ENCODE data around the gene ZNF532.
"Not testable (repeated sequence)": the region's sequence is repeated elsewhere in the genome, so short reads cannot be mapped to it uniquely, and the experiment has no call there.

ZNF532 gene

DNA sequence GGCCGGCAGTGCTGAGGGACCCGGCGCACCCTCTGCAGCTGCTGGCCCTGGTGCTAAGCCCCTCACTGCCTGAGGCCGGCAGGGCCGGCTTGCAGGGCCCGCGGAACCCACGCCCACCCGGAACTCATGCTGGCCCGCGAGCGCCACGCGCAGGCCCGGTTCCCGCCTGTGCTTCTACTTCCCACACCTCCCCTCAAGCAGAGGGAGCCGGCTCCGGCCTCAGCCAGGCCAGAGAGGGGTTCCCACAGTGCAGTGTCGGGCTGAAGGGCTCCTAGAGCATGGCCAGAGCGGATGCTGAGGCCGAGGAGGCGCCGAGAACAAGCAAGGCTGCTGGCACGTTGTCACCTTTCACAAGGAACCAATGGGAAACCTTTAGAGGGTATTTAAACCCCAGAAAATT lies 36.8 kb upstream of the ZNF532 start:
- TF ChIP-seq ZNF274 (IDR thresholded peaks at IDR 0.05; ENCODE audit: low read depth, low read length) = no peak
- TF ChIP-seq YY1 (IDR thresholded peaks at IDR 0.05; ENCODE audit: insufficient read depth, insufficient read length) = no peak
- no peak for TF ChIP-seq SUZ12 (IDR thresholded peaks at IDR 0.05; ENCODE audit: extremely low read depth, insufficient read depth, insufficient read length)
- H3K4me1 ChIP-seq (ENCODE audit: insufficient read depth, insufficient read length) = no peaks in the 10 kb centered on the region
- H3K9me3 ChIP-seq (ENCODE audit: insufficient read depth, low read length) = peaks cover 11% of the 10 kb centered on the region; the same call in 1 of the 2 replicates
- H3K36me3 ChIP-seq (ENCODE audit: insufficient read depth, insufficient read length, low read length) = no peaks in the 10 kb centered on the region
- H3K9ac ChIP-seq (ENCODE audit: insufficient read length, low read depth) = no peak overlapping the region
- no peak for DNase-seq (ENCODE audit: low read depth, low spot score)
- no peaks in the 10 kb centered on the region for H3K27me3 ChIP-seq (ENCODE audit: insufficient read depth, insufficient read length)
- no peak overlapping the region for H3K4me3 ChIP-seq (ENCODE audit: insufficient read length, low read depth)

DNA sequence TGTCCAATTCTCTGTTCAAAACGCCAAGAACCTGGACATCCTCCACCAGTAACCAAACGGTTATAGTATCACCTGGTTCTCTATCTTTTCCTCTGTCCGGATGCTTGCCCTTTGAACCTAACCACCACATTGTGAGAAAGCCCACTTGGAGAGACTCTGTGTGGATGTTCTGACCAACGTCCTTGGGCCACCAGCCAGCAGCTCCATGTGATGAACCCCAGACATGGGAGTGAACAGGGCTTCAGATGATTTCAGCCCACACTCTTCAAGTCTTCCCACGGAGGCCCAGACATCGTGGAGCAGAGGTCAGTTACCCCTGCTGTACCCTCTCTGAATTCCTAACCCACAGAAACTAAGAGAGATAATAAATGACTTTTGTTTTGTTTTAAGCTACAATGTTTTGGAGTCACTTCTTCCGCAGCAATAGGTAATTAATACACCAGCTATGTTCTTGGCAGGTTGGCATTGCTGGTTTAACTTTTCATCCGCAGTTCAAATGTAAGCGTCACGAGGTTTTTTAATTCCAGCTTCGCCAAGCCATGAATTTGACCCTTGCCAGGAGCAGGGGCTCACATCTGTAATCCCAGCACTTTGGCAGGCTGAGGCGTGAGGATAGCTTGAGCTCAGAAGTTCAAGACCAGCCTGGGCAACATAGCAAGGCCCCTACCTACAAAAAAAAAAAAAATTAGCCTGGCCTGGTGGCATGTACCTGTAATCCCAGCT lies 36.1 kb upstream of the ZNF532 start:
- Histone ChIP-seq H3K9me3 (ENCODE audit: insufficient read depth, low read length) (peaks cover 11% of the 10 kb centered on the region; the same call in 1 of the 2 replicates), H3K27me3 (ENCODE audit: insufficient read depth, insufficient read length) (no peaks in the 10 kb centered on the region), H3K9ac (ENCODE audit: insufficient read length, low read depth) (no peak overlapping the region), H3K4me3 (ENCODE audit: insufficient read length, low read depth) (no peak overlapping the region), H3K36me3 (ENCODE audit: insufficient read depth, insufficient read length, low read length) (no peaks in the 10 kb centered on the region), H3K4me1 (ENCODE audit: insufficient read depth, insufficient read length) (no peaks in the 10 kb centered on the region)
- TF ChIP-seq SUZ12 (IDR thresholded peaks at IDR 0.05; ENCODE audit: extremely low read depth, insufficient read depth, insufficient read length) (no peak), ZNF274 (IDR thresholded peaks at IDR 0.05; ENCODE audit: low read depth, low read length) (no peak), YY1 (IDR thresholded peaks at IDR 0.05; ENCODE audit: insufficient read depth, insufficient read length) (no peak)
- no peak for DNase-seq (ENCODE audit: low read depth, low spot score)

DNA sequence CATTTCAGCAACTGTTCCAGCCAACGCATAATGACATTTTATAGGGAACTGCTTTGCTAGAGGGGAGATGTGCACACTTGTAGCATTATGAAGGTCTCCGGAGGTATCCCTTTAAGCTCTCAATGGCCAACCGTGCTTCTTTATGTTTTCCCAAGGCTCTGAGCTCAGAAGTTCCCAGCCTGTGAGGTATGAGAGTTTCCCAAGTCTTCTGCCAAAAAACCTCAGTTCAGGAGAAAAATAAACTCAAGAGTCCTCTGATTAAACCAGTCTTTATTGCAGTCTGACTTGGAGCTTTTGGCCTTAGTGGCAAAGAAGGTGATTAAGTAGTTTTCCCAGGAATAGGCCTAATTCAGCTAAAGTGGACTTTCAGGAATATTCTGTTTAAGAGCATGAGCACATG lies 35.4 kb upstream of the ZNF532 start:
- H3K4me1 ChIP-seq (ENCODE audit: insufficient read depth, insufficient read length) = no peaks in the 10 kb centered on the region
- H3K9ac ChIP-seq (ENCODE audit: insufficient read length, low read depth) = no peak overlapping the region
- H3K4me3 ChIP-seq (ENCODE audit: insufficient read length, low read depth) = no peak overlapping the region
- TF ChIP-seq ZNF274 (IDR thresholded peaks at IDR 0.05; ENCODE audit: low read depth, low read length) = no peak
- no peak for TF ChIP-seq SUZ12 (IDR thresholded peaks at IDR 0.05; ENCODE audit: extremely low read depth, insufficient read depth, insufficient read length)
- TF ChIP-seq YY1 (IDR thresholded peaks at IDR 0.05; ENCODE audit: insufficient read depth, insufficient read length) = no peak
- DNase-seq (ENCODE audit: low read depth, low spot score) = no peak
- H3K27me3 ChIP-seq (ENCODE audit: insufficient read depth, insufficient read length) = no peaks in the 10 kb centered on the region
- H3K36me3 ChIP-seq (ENCODE audit: insufficient read depth, insufficient read length, low read length) = no peaks in the 10 kb centered on the region
- H3K9me3 ChIP-seq (ENCODE audit: insufficient read depth, low read length) = peaks cover 11% of the 10 kb centered on the region; the same call in 1 of the 2 replicates

DNA sequence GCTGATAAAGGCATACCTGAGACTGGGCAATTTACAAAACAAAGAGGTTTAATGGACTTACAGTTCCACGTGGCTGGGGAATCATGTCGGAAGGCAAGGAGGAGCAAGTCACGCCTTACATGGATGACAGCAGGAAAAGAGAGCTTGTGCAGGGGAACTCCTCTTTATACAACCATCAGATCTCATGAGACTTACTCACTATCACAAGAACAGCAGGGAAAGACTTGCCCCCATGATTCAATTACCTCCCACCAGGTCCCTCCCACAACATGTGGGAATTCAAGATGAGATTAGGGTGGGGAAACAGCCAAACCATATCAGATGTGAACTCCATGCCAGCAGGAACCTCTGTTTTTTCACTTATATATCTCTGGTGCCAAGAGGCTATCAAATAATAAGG lies 34.8 kb upstream of the ZNF532 start:
- not testable (repeated sequence) for H3K4me3 ChIP-seq (ENCODE audit: insufficient read length, low read depth); H3K36me3 ChIP-seq (ENCODE audit: insufficient read depth, insufficient read length, low read length); H3K9ac ChIP-seq (ENCODE audit: insufficient read length, low read depth); DNase-seq (ENCODE audit: low read depth, low spot score); H3K27me3 ChIP-seq (ENCODE audit: insufficient read depth, insufficient read length); H3K4me1 ChIP-seq (ENCODE audit: insufficient read depth, insufficient read length)
- H3K9me3 ChIP-seq (ENCODE audit: insufficient read depth, low read length) = peaks cover 11% of the 10 kb centered on the region; the same call in 1 of the 2 replicates

DNA sequence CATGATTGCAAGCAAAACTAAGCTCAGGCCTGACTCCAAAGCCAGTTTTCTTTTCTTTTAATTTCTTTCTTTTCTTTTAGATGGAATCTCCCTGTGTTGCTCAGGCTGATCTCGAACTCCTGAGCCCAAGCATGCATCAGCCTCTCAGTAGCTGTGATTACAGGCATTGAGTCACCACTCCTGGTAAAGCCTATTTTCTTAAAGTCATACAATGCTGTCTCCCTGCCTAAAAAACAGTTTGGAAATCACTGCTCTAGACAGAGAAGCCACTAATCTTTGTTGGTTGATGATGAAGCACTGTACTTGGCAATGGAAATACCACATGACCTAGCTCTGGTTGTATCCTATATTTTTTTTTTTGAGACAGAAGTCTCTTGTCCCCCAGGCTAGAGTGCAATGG lies 33.1 kb upstream of the ZNF532 start:
- no peak for DNase-seq (ENCODE audit: low read depth, low spot score)
- H3K36me3 ChIP-seq (ENCODE audit: insufficient read depth, insufficient read length, low read length) = no peaks in the 10 kb centered on the region
- H3K9ac ChIP-seq (ENCODE audit: insufficient read length, low read depth) = no peak overlapping the region
- H3K4me3 ChIP-seq (ENCODE audit: insufficient read length, low read depth) = no peak overlapping the region
- no peak for TF ChIP-seq ZNF274 (IDR thresholded peaks at IDR 0.05; ENCODE audit: low read depth, low read length)
- TF ChIP-seq YY1 (IDR thresholded peaks at IDR 0.05; ENCODE audit: insufficient read depth, insufficient read length) = no peak
- TF ChIP-seq SUZ12 (IDR thresholded peaks at IDR 0.05; ENCODE audit: extremely low read depth, insufficient read depth, insufficient read length) = no peak
- H3K4me1 ChIP-seq (ENCODE audit: insufficient read depth, insufficient read length) = no peaks in the 10 kb centered on the region
- no peaks in the 10 kb centered on the region for H3K27me3 ChIP-seq (ENCODE audit: insufficient read depth, insufficient read length)
- H3K9me3 ChIP-seq (ENCODE audit: insufficient read depth, low read length) = peaks cover 11% of the 10 kb centered on the region; the same call in 1 of the 2 replicates

DNA sequence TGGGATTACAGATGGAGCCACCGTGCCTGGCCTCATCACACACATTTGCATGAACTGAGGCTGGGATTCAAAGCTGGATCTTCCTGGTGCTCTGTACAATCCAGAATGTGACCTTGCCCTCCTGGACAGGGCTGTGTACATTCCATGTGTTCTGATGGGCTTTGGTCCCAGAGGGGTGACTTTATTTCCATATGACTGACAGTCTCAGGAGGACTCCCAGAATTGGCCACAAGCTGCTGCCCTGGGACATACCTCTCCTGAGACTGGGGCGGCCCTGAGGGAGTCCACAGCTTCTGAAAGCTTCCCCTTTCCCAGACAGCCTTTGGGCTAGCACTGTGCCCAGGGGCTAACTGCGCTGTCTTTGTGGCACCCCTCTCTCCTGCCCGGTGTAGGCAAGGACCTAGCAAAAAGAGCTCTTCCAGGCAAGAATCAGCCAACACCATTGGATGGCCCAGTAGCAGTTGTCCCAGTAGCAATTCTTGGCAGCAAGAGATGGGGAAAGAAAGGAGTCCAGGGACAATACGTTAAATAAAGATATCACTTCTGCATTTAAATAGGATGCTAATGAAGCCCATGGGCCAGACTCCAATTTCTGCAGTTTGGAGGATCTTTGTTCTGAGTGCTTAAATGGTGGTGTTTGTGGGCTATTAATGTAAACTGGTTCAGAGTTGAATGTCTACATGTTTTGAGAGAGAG lies 26.4 kb upstream of the ZNF532 start:
- Histone ChIP-seq H3K4me1 (ENCODE audit: insufficient read depth, insufficient read length) (peaks cover 5% of the 10 kb centered on the region), H3K36me3 (ENCODE audit: insufficient read depth, insufficient read length, low read length) (no peaks in the 10 kb centered on the region), H3K4me3 (ENCODE audit: insufficient read length, low read depth) (no peak overlapping the region), H3K9ac (ENCODE audit: insufficient read length, low read depth) (no peak overlapping the region), H3K9me3 (ENCODE audit: insufficient read depth, low read length) (no peaks in the 10 kb centered on the region), H3K27me3 (ENCODE audit: insufficient read depth, insufficient read length) (no peaks in the 10 kb centered on the region)
- no peak for DNase-seq (ENCODE audit: low read depth, low spot score)
- TF ChIP-seq SUZ12 (IDR thresholded peaks at IDR 0.05; ENCODE audit: extremely low read depth, insufficient read depth, insufficient read length) (no peak), ZNF274 (IDR thresholded peaks at IDR 0.05; ENCODE audit: low read depth, low read length) (no peak), YY1 (IDR thresholded peaks at IDR 0.05; ENCODE audit: insufficient read depth, insufficient read length) (no peak)

DNA sequence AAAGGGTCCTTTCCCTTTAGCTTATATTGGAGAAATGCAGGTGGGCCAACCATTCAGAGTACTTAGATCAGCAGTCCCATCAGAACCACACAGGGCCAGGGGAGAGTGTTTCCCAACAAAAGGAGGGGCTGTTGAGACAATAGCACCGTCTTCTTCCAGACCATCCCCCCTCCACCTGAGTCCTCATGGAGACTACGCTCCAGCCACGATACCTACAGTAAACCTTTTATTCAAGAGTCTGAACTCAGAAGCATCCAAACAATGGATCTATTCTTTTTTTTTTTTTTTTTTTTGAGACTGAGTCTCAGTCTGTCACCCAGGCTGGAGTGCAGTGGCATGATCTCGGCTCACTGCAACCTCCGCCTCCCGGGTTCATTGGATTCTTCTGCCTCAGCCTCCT lies 25.7 kb upstream of the ZNF532 start:
- Histone ChIP-seq H3K4me3 (ENCODE audit: insufficient read length, low read depth) (no peak overlapping the region), H3K27me3 (ENCODE audit: insufficient read depth, insufficient read length) (no peaks in the 10 kb centered on the region), H3K36me3 (ENCODE audit: insufficient read depth, insufficient read length, low read length) (no peaks in the 10 kb centered on the region), H3K4me1 (ENCODE audit: insufficient read depth, insufficient read length) (peaks cover 5% of the 10 kb centered on the region), H3K9ac (ENCODE audit: insufficient read length, low read depth) (no peak overlapping the region), H3K9me3 (ENCODE audit: insufficient read depth, low read length) (no peaks in the 10 kb centered on the region)
- DNase-seq (ENCODE audit: low read depth, low spot score) = no peak
- TF ChIP-seq SUZ12 (IDR thresholded peaks at IDR 0.05; ENCODE audit: extremely low read depth, insufficient read depth, insufficient read length) (no peak), ZNF274 (IDR thresholded peaks at IDR 0.05; ENCODE audit: low read depth, low read length) (no peak)

All from NT2/D1 (cell line).